HK-2 (cell line): ENCODE results near the gene CAD.
A peak's percentile ranks its signal among the peaks of the same experiment; 100 is the strongest.
"Not testable (repeated sequence)": the region's sequence is repeated elsewhere in the genome, so short reads cannot be mapped to it uniquely, and the experiment has no call there.

ENCODE experiments used
- DNase-seq: peaks from one replicate; pipeline ENCODE4 v3.0.0-alpha.2; 2018; ENCODE audit not compliant: unreplicated experiment

Gene CAD

GRCh38 chr2:27217173-27218121 lies at the start of gene CAD:
CAD (plus strand) TSS chr2:27217369; CDS start chr2:27217552, 183 bp downstream.
- DNase-seq = peak; percentile 85

- no peak for DNase-seq
Observed at GRCh38 chr2:27170581-27171337, 46.4 kb upstream of the CAD start.

- DNase-seq = no peak
Observed at GRCh38 chr2:27171351-27171848, 45.8 kb upstream of the CAD start.

DNA sequence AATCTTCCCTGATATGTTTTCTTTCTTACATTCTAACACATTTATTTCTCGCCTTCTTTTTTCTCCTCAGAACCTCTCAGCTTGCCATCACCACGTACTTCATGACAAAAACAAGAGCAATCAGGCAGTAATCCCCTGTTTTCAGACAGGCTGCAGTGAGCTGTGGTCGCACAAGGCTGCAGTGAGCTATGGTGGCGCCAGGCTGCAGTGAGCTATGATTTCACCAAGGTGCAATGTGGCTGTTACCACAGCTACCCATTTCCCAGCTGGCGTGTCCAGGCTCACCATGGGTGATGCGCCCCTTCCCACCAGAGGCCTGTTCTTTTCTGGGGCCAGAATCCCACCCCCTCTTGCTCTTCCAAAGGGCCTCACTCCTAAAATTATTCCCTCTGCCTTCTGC lies 42.5 kb upstream of the CAD start:
- no peak for DNase-seq

- no peak for DNase-seq
Observed at GRCh38 chr2:27175330-27175729, 41.8 kb upstream of the CAD start.

GRCh38 chr2:27175781-27176180 lies 41.4 kb upstream of the CAD start:
- DNase-seq = not testable (repeated sequence)

GRCh38 chr2:27177441-27178351 lies 39.5 kb upstream of the CAD start:
- no peak for DNase-seq

GRCh38 chr2:27178469-27178868 lies 38.7 kb upstream of the CAD start:
- no peak for DNase-seq

DNA sequence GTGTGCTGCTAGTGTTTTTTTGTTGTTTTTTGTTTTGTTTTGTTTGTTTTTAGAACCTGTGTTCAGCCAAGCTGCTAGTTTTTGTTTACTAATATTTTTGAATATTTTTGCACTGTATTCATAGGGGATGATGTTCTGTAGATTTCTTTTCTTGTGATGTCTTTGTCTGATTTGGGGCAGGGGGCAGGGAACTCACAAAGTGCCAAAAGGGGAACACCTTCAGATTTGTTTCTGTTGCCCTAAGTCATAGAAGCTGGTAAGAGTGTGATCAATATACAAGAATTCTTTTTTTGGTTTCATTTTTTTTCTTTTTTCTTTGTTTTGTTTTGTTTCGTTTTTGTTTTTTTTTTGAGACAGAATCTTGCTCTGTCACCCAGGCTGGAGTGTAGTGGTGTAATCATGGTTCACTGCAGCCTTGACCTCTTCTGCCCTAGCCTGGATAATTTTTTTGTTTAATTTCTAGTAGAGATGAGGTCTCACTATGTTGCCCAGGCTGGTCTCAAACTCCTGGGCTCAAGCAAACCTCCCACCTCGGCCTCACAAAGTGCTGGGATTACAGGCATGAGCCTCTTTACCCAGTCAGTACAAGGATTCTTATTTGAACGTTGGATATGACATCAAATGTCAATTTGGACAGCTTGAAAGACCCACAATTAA lies 37.7 kb upstream of the CAD start:
- DNase-seq = no peak

- DNase-seq = no peak
Observed at GRCh38 chr2:27182346-27182745, 34.8 kb upstream of the CAD start.

DNA sequence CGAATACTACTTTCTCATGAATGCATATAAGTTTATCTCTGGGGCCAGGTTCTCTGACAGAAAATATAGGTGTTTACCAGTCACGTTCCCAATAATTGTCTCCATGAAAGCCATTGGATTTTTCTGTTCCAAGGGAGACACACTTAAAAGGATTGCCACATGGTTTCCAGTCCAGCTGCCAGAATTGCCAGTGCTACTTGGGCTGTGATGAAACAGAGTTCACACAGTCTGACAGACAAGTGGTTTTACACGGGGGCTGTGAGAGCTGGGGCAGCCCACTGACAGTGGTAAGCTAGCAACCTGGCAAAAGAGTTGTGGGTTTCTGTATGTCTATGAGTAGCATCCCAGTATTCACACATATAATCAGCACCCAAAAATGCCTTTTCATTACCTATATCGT lies 33.1 kb upstream of the CAD start:
- no peak for DNase-seq

- DNase-seq = no peak
Observed at GRCh38 chr2:27185331-27186026, 31.7 kb upstream of the CAD start.

GRCh38 chr2:27186613-27187345 lies 30.4 kb upstream of the CAD start:
- no peak for DNase-seq

- DNase-seq = no peak
Observed at GRCh38 chr2:27189989-27190388, 27.2 kb upstream of the CAD start.

GRCh38 chr2:27191070-27191829 lies 25.9 kb upstream of the CAD start:
- DNase-seq = no peak

- no peak for DNase-seq
Observed at GRCh38 chr2:27194538-27195354, 22.4 kb upstream of the CAD start.

DNA sequence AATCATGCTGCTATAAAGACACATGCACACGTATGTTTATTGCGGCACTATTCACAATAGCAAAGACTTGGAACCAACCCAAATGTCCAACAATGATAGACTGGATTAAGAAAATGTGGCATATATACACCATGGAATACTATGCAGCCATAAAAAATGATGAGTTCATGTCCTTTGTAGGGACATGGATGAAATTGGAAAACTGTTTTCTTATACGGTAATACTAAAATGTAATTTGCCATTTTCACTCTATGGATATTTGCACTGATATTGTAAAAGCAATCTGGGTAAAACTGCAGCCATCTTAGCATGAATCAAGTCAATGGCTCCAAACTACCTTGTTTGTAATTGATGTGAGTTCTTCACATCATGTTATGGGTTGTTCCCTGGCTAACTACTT lies 21.4 kb upstream of the CAD start:
- DNase-seq = not testable (repeated sequence)

DNA sequence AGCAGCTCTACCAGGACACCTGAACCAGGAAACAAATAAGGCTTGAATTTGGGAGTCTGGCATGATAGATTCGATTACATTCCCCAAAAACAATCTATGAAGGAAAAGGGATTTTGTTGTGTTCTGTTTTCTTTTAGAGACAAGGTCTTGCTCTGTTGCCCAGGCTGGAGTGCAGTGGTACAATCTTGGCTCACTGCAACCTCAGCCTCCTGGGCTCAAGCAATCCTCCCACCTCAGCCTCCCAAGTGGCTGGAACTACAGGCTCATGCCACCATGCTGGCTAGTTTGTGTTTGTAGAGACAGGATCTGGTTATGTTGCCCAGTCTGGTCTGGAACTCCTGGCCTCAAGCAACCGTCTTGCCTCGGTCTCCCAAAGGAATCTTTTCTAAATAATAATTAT lies 19.1 kb upstream of the CAD start:
- DNase-seq = not testable (repeated sequence)
